ENCODE results near the gene RALGPS1. TPM values are rescaled to one million over a fixed set of nuclear protein-coding genes. Genes with fewer than 3 reads are reported as not detected.

Gene RALGPS1
- total RNA-seq, 1 experiment from 2014 or later, result 18.6 TPM

GRCh38 chr9:127208416-127208815, 293.8 kb downstream of the RALGPS1 start:
- Histone ChIP-seq H3K23me2 (ENCODE audit: insufficient read length, low read depth, low read length, poor library complexity, severe bottlenecking) (no peaks in the 10 kb centered on the region), H2AFZ (ENCODE audit: low read length) (no peak overlapping the region), H3K79me2 (ENCODE audit: insufficient read depth, low read length) (no peaks in the 10 kb centered on the region), H3K79me1 (ENCODE audit: insufficient read depth, low read depth, low read length, poor library complexity, severe bottlenecking) (no peaks in the 10 kb centered on the region), H3K27me3 (ENCODE audit: insufficient read depth, low read length) (no peaks in the 10 kb centered on the region), H3K9me3 (ENCODE audit: control insufficient read depth, low read depth, low read length) (no peaks in the 10 kb centered on the region), H3K23ac (ENCODE audit: insufficient read length, low read depth, low read length) (no peak overlapping the region), H3K14ac (ENCODE audit: insufficient read depth, low read length) (no peak overlapping the region), H3K27ac (ENCODE audit: insufficient read length, low read depth, low read length) (no peak overlapping the region), H3K4me1 (ENCODE audit: insufficient read depth, low read length) (peaks cover 6% of the 10 kb centered on the region; the same call in 1 of the 2 replicates), H3K18ac (ENCODE audit: insufficient read length, low read depth, low read length) (no peak overlapping the region), H2BK20ac (ENCODE audit: low read depth, low read length, poor library complexity, severe bottlenecking) (no peak overlapping the region), H2BK120ac (ENCODE audit: low read depth, low read length, poor library complexity, severe bottlenecking) (no peak overlapping the region), H4K20me1 (ENCODE audit: control insufficient read depth, insufficient read depth, insufficient read length) (no peaks in the 10 kb centered on the region), H3T11ph (ENCODE audit: low read length) (no peak overlapping the region), H3K9ac (ENCODE audit: extremely low read depth, insufficient read length, low read length) (no peak overlapping the region), H2BK5ac (ENCODE audit: insufficient read length, low read length) (no peak overlapping the region), H2BK15ac (ENCODE audit: low read depth, low read length) (no peak overlapping the region), H2BK12ac (ENCODE audit: insufficient read length, low read depth, low read length) (no peak overlapping the region), H4K91ac (ENCODE audit: insufficient read length, low read depth, low read length) (no peak overlapping the region), H3K4ac (ENCODE audit: low read depth, low read length) (no peak overlapping the region), H4K5ac (ENCODE audit: insufficient read length, low read depth, low read length) (no peak overlapping the region), H4K8ac (replicated peaks; ENCODE audit: insufficient read length, low read depth, low read length) (no peak overlapping the region), H3K4me2 (ENCODE audit: insufficient read depth, insufficient read length, low read length) (no peak overlapping the region), H3K56ac (ENCODE audit: insufficient read length, low read depth, low read length) (no peak overlapping the region), H2AK5ac (ENCODE audit: insufficient read length, low read length) (no peak overlapping the region)
- H3K4me3 Mint-ChIP-seq, result no peak overlapping the region
- no CpG with 5 or more reads among the region's 8 CpGs for WGBS (ENCODE audit: extremely low coverage, insufficient read length, low lambda C conversion rate)
- no peaks in the 10 kb centered on the region for H3K27me3 Mint-ChIP-seq (ENCODE audit: low read depth)
- H3K4me1 Mint-ChIP-seq, result peaks cover 23 to 24% of the 10 kb centered on the region in 2 experiments
- no peak for DNase-seq
- H3K36me3 Mint-ChIP-seq (ENCODE audit: insufficient read depth in 1 of 3, low read depth in 3 of 3), result peaks cover 0 to 4% (median 0%) of the 10 kb centered on the region in 3 experiments; a peak in 1 of 7 replicates
- H3K27ac Mint-ChIP-seq, result peak overlapping the region in 1 of 3 experiments; percentile 50; a peak in 1 of 7 replicates
- no peaks in the 10 kb centered on the region for H3K9me3 Mint-ChIP-seq
- TF ChIP-seq, protein P1, sequence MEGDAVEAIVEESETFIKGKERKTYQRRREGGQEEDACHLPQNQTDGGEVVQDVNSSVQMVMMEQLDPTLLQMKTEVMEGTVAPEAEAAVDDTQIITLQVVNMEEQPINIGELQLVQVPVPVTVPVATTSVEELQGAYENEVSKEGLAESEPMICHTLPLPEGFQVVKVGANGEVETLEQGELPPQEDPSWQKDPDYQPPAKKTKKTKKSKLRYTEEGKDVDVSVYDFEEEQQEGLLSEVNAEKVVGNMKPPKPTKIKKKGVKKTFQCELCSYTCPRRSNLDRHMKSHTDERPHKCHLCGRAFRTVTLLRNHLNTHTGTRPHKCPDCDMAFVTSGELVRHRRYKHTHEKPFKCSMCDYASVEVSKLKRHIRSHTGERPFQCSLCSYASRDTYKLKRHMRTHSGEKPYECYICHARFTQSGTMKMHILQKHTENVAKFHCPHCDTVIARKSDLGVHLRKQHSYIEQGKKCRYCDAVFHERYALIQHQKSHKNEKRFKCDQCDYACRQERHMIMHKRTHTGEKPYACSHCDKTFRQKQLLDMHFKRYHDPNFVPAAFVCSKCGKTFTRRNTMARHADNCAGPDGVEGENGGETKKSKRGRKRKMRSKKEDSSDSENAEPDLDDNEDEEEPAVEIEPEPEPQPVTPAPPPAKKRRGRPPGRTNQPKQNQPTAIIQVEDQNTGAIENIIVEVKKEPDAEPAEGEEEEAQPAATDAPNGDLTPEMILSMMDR (conservative IDR thresholded peaks at IDR 0.05), result no peak

All from H9 (cell line).